Esophagus squamous epithelium (tissue), 5 donors: Measurements from ENCODE around the gene MRS2. TPM values are rescaled to one million over a fixed set of nuclear protein-coding genes. Genes with fewer than 3 reads are reported as not detected.

Experiments used
- DNase-seq: peaks from one replicate; lab custom pipeline; 2025; lab: John Stamatoyannopoulos, UW
- H3K27ac ChIP-seq, 4 donors: fragments of 200-600 bp; sonication (generic); one replicate each; pipeline ENCODE4 v1.5.1; 2016 to 2019; ENCODE audit warnings: mild to moderate bottlenecking in 1 of 4
- H3K27me3 ChIP-seq, 4 donors: fragments of 200-600 bp; sonication (generic); 1 replicate in 3 of 4; 2 replicates in 1 of 4; pipeline versions ENCODE4 v1.5.1 to v1.6.0; 2017 to 2021; ENCODE audit warnings: antibody characterized with exemption in 1 of 4
- H3K36me3 ChIP-seq, 3 donors: fragments of 200-600 bp; sonication (generic); one replicate each; pipeline ENCODE4 v1.5.1; 2016 to 2019
- H3K4me1 ChIP-seq, 3 donors: fragments of 200-600 bp; sonication (generic); one replicate each; pipeline ENCODE4 v1.5.1; 2017 to 2019
- H3K4me3 ChIP-seq, 4 donors: fragments of 200-600 bp; sonication (generic); 1 replicate in 3 of 4; 2 replicates in 1 of 4; pipeline ENCODE4 v1.5.1; 2016 to 2019; ENCODE audit warnings: mild to moderate bottlenecking in 2 of 4, moderate library complexity in 1 of 4
- H3K9me3 ChIP-seq, 3 donors: fragments of 200-600 bp; sonication (generic); one replicate each; pipeline ENCODE4 v1.5.1; 2016 to 2019
- CTCF ChIP-seq, 6 experiments: fragments of 450-650 bp in 4 of 6; fragments of 200-600 bp in 2 of 6; sonication (generic) in 2 of 6; IDR thresholded peaks; one replicate each; pipeline ENCODE4 v1.5.1; 2016 to 2019; ENCODE audit warnings: antibody characterized with exemption in 6 of 6, mild to moderate bottlenecking in 4 of 6, moderate library complexity in 4 of 6
- POLR2A ChIP-seq, 4 donors: fragments of 450-650 bp; IDR thresholded peaks; one replicate each; pipeline ENCODE4 v1.6.1; 2017; ENCODE audit warnings: antibody characterized with exemption in 4 of 4, mild to moderate bottlenecking in 4 of 4, moderate library complexity in 3 of 4
- WGBS, 2 donors: methylation state at CpG; one replicate each; pipeline ENCODE4 v1.1.5; 2018; 5-methylcytosine and 5-hydroxymethylcytosine counted together
- intact Hi-C: fragments of 100-400 bp; cut with DNase I; formaldehyde crosslinking; loops from one replicate; pipeline ENCODE4 v1.15.0; 2022
- total RNA-seq, 4 donors: library from RNA; depleted of rRNA; stranded (reverse); fragments of >200 nt; gene quantifications; one replicate each; pipeline ENCODE4 v1.1.0, GENCODE V29; 2016
- donor health status: DM: yes; HTN: yes; CAD: no.

Gene MRS2
- total RNA-seq, 4 donors from 2014 or later: 21.3 to 34.4 (median 29.3) TPM

GRCh38 chr6:24444588-24444987 is 41.9 kb downstream of the MRS2 start:
- H3K4me1 ChIP-seq: peaks cover 4 to 18% (median 12%) of the 10 kb centered on the region in 3 donors
- no peak overlapping the region for H3K27ac ChIP-seq
- no peak for TF ChIP-seq CTCF (IDR thresholded peaks at IDR 0.05)
- no peak overlapping the region for H3K4me3 ChIP-seq
- DNase-seq: no peak
- WGBS, 2 donors: 96 to 98% methylated on average over 4 of the region's 4 CpGs
- H3K9me3 ChIP-seq: no peaks in the 10 kb centered on the region
- no peaks in the 10 kb centered on the region for H3K27me3 ChIP-seq
- intact Hi-C loops: no loop called here
- H3K36me3 ChIP-seq: no peaks in the 10 kb centered on the region

GRCh38 chr6:24445704-24446103 is 43.0 kb downstream of the MRS2 start:
- no peaks in the 10 kb centered on the region for H3K9me3 ChIP-seq
- H3K4me3 ChIP-seq: no peak overlapping the region
- H3K4me1 ChIP-seq: peaks cover 4 to 19% (median 12%) of the 10 kb centered on the region in 3 donors
- DNase-seq: no peak
- H3K36me3 ChIP-seq: no peaks in the 10 kb centered on the region
- no peak for TF ChIP-seq POLR2A (IDR thresholded peaks at IDR 0.05)
- H3K27me3 ChIP-seq: no peaks in the 10 kb centered on the region
- intact Hi-C loops: no loop called here
- no peak overlapping the region for H3K27ac ChIP-seq
- WGBS, 2 donors: 68 to 71% methylated on average over 3 to 4 of the region's 4 CpGs

GRCh38 chr6:24446670-24447069 is 43.9 kb downstream of the MRS2 start:
- Histone ChIP-seq H3K4me3 (no peak overlapping the region), H3K4me1 (peaks cover 4 to 19% (median 12%) of the 10 kb centered on the region in 3 donors), H3K36me3 (no peaks in the 10 kb centered on the region), H3K27me3 (no peaks in the 10 kb centered on the region), H3K27ac (no peak overlapping the region), H3K9me3 (no peaks in the 10 kb centered on the region)
- TF ChIP-seq CTCF (IDR thresholded peaks at IDR 0.05) (no peak), POLR2A (IDR thresholded peaks at IDR 0.05) (no peak)
- DNase-seq: no peak
- 76 to 84% methylated on average over 7 of the region's 7 CpGs for WGBS, 2 donors
- intact Hi-C loops: no loop called here

GRCh38 chr6:24448396-24448795 is 45.7 kb downstream of the MRS2 start:
- TF ChIP-seq POLR2A (IDR thresholded peaks at IDR 0.05) (no peak), CTCF (IDR thresholded peaks at IDR 0.05) (no peak)
- Histone ChIP-seq H3K27ac (peak overlapping the region in 3 of 4 donors; percentile 71 to 73 (median 72)), H3K4me3 (no peak overlapping the region), H3K36me3 (no peaks in the 10 kb centered on the region), H3K4me1 (peaks cover 4 to 18% (median 12%) of the 10 kb centered on the region in 3 donors), H3K9me3 (no peaks in the 10 kb centered on the region), H3K27me3 (no peaks in the 10 kb centered on the region)
- WGBS, 2 donors: 71 to 76% methylated on average over 4 of the region's 4 CpGs
- intact Hi-C loops: no loop called here
- DNase-seq: no peak

GRCh38 chr6:24448828-24449525 is 46.2 kb downstream of the MRS2 start:
- intact Hi-C loops: no loop called here

More at GRCh38 chr6:24448828-24449525, 46.2 kb downstream of the MRS2 start:
- DNase-seq: no peak
- no peaks in the 10 kb centered on the region for H3K36me3 ChIP-seq
- no peaks in the 10 kb centered on the region for H3K9me3 ChIP-seq
- H3K27ac ChIP-seq: peak overlapping the region in 3 of 4 donors; percentile 71 to 73 (median 72)
- no peak for TF ChIP-seq POLR2A (IDR thresholded peaks at IDR 0.05)
- no peak for TF ChIP-seq CTCF (IDR thresholded peaks at IDR 0.05)
- 42 to 57% methylated on average over 9 of the region's 9 CpGs for WGBS, 2 donors
- peaks cover 4 to 13% (median 12%) of the 10 kb centered on the region in 3 donors for H3K4me1 ChIP-seq
- H3K27me3 ChIP-seq: no peaks in the 10 kb centered on the region
- H3K4me3 ChIP-seq: no peak overlapping the region
